GM12872 (cell line): ENCODE data around the gene ITPR2.

Experiments used
- CTCF ChIP-seq: IDR thresholded peaks from 3 replicates; pipeline ENCODE4 v1.5.1; 2011; ENCODE audit warnings: low read depth, mild to moderate bottlenecking, low read length, moderate library complexity; ENCODE audit not compliant: insufficient read depth

ITPR2 gene

DNA sequence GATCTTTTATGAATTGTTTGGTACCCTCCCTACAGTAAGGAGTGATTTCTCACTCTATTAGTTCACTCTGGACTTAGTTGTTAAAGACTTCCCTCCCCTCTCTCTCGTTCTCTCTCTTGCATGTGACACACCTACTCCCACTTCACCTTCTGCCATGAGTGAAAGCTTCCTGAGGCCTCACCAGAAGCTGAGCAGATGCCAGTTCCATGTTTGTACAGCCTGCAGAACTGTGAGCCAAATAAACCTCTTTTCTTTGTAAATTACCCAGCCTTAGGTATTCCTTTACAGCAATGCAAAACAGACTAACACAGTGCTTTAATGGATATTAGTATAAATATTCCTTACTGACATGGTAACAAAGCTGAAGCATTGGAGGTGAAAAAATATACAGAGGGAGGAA, 450.0 kb downstream of the ITPR2 start:
- TF ChIP-seq CTCF = no peak

DNA sequence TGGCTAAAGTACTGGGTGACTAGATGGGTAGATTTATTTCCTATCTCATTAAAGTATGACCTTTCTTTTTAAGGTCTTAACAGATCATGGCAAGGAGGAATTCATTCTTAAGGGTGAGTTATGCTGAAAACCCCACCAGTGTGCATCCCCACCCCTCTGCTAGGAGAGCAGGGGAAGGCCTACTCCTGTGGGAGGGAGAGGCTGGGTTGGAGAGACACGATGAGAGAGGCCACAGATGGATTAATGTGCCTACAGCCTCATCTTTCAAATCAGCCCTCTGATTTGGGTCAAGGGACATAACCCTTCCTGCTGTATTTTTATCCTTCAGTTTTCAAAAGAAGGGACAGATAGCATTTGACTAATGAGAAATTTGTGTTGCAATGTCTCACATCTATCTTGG, 452.1 kb downstream of the ITPR2 start:
- no peak for TF ChIP-seq CTCF

GRCh38 chr12:26379777-26380467, 453.1 kb downstream of the ITPR2 start:
- TF ChIP-seq CTCF = no peak

DNA sequence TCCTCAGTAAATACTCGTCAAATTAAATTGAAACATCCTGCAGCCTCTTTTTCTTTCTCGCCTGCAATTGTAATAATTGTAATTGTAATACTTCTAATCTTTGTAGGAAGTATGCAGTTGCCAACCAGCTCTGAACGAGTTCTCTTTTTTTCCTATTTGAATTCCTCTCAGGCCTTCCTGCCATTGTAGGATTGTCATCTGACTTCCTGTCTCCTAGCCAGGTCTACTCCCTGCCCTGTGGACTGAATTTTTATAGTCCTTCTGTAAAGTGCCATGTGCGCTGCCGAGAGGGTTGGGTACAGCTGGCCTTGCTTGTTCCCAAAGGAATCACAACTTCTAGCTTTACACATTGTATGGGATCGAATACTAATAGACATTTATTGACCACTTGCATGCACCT, 454.3 kb downstream of the ITPR2 start:
- no peak for TF ChIP-seq CTCF

DNA sequence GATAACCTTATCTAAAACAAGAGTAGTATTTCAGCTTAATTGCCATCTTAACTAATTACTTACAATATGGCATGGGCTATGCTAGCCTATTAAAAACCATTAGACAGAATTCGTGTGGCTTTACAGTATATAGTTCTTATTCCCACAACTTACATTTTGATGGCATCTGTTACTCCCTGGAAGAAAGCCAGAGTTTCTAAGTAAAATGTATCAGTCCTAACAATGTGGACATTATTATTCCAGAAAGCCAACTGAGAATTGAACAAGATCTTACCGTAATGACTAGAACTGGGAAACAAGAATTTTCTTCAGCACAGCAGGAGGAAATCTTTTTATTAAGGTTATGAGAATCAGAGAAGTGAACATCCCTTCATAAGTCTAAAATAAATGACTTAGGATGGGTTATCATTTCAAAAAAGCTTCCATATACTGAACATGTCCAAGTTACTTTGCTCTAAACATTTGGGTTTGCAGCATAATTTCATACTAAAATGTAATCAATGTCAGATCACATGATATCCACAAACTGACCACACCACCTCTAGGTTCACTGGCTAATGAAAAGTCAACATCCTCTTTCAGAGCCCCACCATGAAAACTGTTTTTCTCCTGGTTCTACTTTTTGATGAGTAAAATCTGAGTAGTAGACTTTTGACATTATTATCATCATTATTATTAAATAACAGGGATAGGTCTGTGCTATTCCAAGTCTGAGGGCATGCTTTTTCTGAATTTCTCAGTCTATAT, 457.9 kb downstream of the ITPR2 start:
- no peak for TF ChIP-seq CTCF

DNA sequence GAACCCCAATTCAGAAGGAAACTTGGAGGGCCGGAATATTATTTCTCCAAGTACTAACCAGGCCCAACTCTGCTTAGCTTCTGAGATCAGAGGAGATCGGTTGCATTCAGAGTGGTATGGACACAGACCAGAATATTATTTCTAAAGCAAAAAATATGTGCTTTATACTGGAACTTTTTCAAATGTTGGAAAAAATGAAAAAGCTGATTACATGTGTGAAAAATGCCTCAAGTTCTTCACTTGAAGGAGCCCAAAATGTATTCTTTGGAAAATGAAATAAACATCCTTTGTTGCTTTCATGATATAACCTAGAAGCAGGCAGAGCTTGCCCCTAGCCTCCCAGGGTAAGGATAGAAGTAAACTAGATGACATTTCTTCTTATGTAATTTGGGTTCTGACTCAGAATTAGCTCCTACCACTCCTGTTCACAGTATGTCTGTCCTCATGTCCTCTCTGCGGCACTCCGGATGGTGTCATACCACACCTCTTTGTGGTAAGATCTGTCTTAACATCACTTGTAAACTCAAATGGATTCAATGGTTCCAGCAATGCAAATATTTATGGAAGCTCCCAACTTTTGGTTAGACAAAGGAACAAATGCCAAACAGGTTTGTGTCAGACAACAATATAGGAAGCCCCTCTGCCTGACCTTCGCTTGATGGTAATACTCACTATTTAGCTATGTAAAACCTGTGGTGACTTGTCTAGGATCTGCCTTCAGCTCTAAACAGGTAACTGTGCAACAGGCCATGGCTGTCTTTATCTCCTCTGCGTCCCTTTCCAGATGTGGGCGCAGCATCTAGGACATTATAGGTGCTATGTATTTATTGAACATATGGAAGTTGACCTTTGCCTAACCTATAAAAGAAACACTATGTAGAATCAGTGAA, 459.1 kb downstream of the ITPR2 start:
- TF ChIP-seq CTCF = no peak

DNA sequence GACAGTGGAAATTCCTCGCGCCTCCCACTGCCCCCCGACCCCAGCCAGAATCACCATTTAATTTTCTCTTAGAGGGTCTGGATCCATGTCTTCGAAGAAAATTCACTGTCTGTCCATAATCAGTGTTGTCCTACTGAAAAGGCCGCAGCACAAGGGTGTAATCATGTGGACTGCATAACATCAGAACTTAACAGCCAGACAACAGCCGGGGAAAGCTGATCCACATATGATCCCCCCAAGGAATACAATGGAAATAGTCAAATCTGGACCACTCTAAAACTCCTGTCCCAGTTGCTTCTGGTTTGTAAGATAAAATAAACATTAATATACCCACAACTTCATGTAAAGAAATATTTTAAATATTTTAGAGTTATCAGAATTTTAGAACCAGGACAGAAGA, 460.1 kb downstream of the ITPR2 start:
- no peak for TF ChIP-seq CTCF
